IPS-20b (cell line): ENCODE measurements around the gene SCN4B.

Experiments used
- H3K27ac ChIP-seq: one replicate; pipeline ENCODE4 v1.5.1; 2013; ENCODE audit warnings: low read length
- H3K27me3 ChIP-seq: 2 replicates; pipeline ENCODE4 v1.6.1; 2013; ENCODE audit warnings: mild to moderate bottlenecking, low read length, inconsistent platforms; ENCODE audit not compliant: insufficient read depth
- H3K36me3 ChIP-seq: 2 replicates; pipeline ENCODE4 v1.6.1; 2013; ENCODE audit warnings: low read depth, mild to moderate bottlenecking, inconsistent platforms, low read length, moderate library complexity; ENCODE audit not compliant: insufficient read depth
- H3K4me1 ChIP-seq: 2 replicates; pipeline ENCODE4 v1.6.1; 2013; ENCODE audit warnings: mild to moderate bottlenecking, control low read depth, inconsistent platforms, low read length, moderate library complexity; ENCODE audit not compliant: insufficient read depth
- H3K4me3 ChIP-seq: 2 replicates; pipeline ENCODE4 v1.5.1; 2013; ENCODE audit warnings: mild to moderate bottlenecking, low read length, inconsistent platforms
- H3K9ac ChIP-seq: 2 replicates; pipeline ENCODE4 v1.6.1; 2013; ENCODE audit warnings: low read depth, mild to moderate bottlenecking, inconsistent platforms, low read length, moderate library complexity
- H3K9me3 ChIP-seq: 2 replicates; pipeline ENCODE4 v1.6.1; 2013; ENCODE audit warnings: mild to moderate bottlenecking, low read depth, low read length, inconsistent platforms; ENCODE audit not compliant: insufficient read depth

SCN4B gene

DNA sequence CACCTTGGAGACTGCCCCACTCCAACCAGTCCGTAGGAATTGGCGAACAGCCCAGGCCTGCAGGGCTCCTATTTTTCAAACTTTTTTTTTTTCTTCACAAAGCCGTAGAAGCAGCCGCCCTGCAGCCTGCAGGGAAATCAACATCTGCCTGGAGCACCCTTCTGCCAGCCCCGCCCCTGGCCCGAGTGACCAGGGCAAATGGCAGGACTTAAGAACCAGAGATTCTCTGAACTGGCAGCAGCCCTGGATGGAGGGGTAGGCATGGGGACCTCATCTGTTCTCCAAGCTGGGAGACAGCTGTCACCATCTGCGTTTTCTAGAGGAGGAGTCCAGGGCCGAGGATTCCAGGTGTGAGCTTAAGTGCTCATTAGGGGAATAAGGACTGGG is 18.3 kb upstream of the SCN4B start:
- Histone ChIP-seq H3K27ac (no peak overlapping the region), H3K4me3 (peak overlapping the region; percentile 78), H3K9ac (no peak overlapping the region), H3K36me3 (no peaks in the 10 kb centered on the region), H3K9me3 (no peaks in the 10 kb centered on the region), H3K27me3 (peaks cover 99% of the 10 kb centered on the region), H3K4me1 (peaks cover 17% of the 10 kb centered on the region)

DNA sequence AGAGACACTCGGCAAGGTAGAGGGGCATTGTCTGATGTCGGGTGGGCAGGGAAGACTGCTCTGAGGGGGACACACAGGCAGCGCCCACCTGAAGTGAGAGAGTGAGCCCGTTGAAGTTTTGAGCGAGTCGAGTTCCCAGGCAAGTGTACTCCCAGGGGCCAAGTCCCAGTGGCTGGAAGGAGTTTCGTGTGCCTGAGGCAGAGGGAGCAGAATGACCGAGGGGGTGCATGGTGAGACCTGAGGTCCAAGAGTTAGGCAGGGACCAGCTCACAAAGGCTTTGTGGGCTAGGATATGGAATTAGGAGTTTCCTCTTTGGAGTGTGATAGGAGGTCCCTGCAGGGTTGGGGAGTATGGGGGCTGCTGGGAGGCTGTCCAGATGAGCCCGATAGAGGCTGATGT is 17.6 kb upstream of the SCN4B start:
- no peak overlapping the region for H3K4me3 ChIP-seq
- peaks cover 95% of the 10 kb centered on the region for H3K27me3 ChIP-seq
- H3K27ac ChIP-seq, result no peak overlapping the region

DNA sequence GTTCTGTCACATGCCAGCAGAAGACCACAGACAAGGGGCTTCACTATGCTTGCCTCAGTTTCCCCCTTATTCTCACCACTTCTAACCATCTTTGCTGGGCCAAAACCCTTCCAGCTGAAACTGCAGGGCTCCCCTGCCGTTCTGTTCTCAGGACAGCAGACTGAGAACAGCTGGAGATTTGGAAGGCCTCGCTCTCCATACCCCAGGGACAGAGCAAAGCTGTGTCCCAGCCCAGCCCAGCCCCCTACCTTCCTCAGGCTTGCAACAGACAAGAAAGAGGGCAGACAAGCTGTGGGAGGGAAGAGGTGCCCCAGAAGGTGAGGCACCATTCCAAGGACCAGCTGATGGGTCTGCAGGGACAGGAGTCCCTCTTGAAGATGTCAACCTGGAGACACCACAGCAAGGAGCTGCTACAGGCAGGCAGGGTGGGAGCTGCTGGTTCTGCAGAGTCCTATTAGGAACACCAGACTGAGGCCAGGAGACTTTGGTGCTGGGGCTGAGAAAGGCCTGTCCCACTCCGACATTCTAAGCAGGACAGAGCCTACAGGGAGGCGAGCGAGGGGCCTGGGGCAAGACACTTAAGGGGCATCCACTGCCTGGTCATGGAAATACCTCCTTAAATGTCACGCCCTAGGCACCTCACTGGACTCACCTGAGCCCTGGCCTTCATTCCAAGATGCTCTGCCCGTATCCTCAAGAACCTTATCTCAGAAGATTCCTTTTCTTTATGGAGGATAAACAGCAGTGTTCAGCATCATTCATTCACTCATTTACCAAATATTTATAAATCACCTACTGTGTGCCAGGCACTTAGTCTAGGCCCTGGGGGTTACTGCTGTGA is 16.9 kb upstream of the SCN4B start:
- Histone ChIP-seq H3K36me3 (no peaks in the 10 kb centered on the region), H3K27me3 (peaks cover 91% of the 10 kb centered on the region)

More for the DNA sequence above, 17.6 kb upstream of the SCN4B start:
- H3K9ac ChIP-seq, result no peak overlapping the region
- peaks cover 11% of the 10 kb centered on the region for H3K4me1 ChIP-seq
- no peaks in the 10 kb centered on the region for H3K9me3 ChIP-seq
- H3K36me3 ChIP-seq, result no peaks in the 10 kb centered on the region

DNA sequence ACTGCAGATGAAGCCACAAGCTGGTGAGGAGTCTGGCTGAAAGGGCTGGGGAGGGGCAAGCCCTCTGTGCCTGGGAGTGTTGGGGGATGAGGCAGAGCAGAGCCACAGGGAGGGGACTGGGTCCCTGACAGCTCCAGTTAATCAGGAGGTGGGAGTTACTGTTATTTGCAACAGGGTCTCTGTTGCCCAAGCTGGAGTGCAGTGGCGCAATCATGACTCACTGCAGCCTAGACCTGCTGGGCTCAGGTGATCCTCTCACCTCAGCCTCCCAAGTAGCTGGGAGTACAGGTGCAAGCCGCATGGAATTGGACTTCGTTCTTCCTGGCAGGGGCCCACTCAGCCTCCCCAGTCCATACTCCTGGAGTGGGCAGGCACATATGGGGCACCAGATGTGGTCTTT is 16.1 kb upstream of the SCN4B start:
- Histone ChIP-seq H3K4me3 (no peak overlapping the region), H3K4me1 (peaks cover 8% of the 10 kb centered on the region; the same call in 1 of the 2 replicates), H3K36me3 (no peaks in the 10 kb centered on the region), H3K27ac (no peak overlapping the region), H3K9me3 (no peaks in the 10 kb centered on the region), H3K27me3 (peaks cover 91% of the 10 kb centered on the region), H3K9ac (no peak overlapping the region)

More for the DNA sequence above, 16.9 kb upstream of the SCN4B start:
- Histone ChIP-seq H3K9ac (no peak overlapping the region), H3K4me1 (peaks cover 8% of the 10 kb centered on the region; the same call in 1 of the 2 replicates), H3K27ac (no peak overlapping the region), H3K4me3 (no peak overlapping the region), H3K9me3 (no peaks in the 10 kb centered on the region)

DNA sequence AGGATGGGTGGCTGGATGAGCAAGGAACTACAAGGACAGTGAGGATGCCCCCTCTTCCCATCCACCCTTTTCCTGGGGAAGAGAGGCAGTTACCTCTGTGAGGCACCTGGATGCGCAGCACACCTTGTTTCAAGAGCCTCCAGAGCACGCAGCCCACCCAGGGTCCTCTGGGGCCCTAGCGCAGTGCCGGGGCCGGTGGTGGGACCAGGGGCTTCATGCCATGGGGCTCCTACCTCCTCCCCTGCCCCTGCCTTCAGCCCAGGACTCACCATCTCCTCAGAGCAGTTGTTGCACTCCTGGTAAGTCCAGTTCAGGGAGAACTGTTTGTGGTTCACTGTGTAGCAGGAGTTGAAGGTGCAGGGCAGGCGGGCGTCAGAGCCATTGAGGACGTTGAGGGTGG is 15.7 kb upstream of the SCN4B start:
- Histone ChIP-seq H3K9me3 (no peaks in the 10 kb centered on the region), H3K36me3 (no peaks in the 10 kb centered on the region), H3K27ac (no peak overlapping the region), H3K9ac (no peak overlapping the region), H3K4me1 (peaks cover 8% of the 10 kb centered on the region; the same call in 1 of the 2 replicates), H3K27me3 (peaks cover 91% of the 10 kb centered on the region), H3K4me3 (no peak overlapping the region)

DNA sequence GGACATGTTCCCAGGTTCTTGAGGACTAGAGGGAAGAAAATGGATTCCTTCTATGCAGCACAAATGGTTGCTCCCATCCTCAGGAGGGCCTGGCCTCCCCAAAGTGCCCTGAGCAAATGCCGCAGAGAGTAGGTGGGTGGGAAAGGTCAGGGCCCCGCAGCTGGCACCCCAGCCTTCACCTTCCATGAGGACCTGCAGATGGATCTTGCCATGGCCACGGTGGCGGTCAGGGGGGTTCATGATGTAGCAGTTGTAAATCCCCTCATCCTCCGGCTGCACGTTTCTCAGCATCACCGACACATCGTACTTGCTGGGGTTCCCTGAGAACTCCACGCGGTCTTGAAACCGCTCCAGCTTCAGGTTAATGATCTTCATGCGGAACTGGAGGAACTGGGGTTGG is 15.3 kb upstream of the SCN4B start:
- H3K4me1 ChIP-seq, result peaks cover 8% of the 10 kb centered on the region; the same call in 1 of the 2 replicates
- H3K27ac ChIP-seq, result no peak overlapping the region
- H3K36me3 ChIP-seq, result no peaks in the 10 kb centered on the region
- H3K4me3 ChIP-seq, result no peak overlapping the region
- no peak overlapping the region for H3K9ac ChIP-seq
- H3K9me3 ChIP-seq, result no peaks in the 10 kb centered on the region
- H3K27me3 ChIP-seq, result peaks cover 91% of the 10 kb centered on the region

DNA sequence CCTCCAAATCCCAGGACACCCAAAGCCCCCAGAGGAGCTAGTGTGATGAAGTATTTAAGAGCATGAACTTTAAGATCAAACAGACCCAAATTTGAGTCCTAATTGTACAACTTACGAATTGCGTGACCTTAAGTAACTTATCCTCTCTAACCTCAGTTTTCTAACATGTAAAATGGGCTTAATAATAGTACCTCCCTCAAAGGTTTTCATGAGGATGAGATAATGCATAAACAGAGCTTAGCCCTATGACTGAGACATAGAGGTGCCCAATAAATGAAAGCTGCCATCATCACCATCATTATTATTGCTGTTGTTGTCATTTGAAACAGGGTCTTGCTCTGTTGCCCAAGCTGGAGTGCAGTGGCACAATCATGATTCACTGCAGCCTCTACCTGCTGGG is 14.6 kb upstream of the SCN4B start:
- Histone ChIP-seq H3K9me3 (no peaks in the 10 kb centered on the region), H3K4me3 (no peak overlapping the region), H3K27ac (no peak overlapping the region), H3K36me3 (no peaks in the 10 kb centered on the region), H3K27me3 (peaks cover 91% of the 10 kb centered on the region), H3K9ac (no peak overlapping the region), H3K4me1 (peaks cover 8% of the 10 kb centered on the region; the same call in 1 of the 2 replicates)

DNA sequence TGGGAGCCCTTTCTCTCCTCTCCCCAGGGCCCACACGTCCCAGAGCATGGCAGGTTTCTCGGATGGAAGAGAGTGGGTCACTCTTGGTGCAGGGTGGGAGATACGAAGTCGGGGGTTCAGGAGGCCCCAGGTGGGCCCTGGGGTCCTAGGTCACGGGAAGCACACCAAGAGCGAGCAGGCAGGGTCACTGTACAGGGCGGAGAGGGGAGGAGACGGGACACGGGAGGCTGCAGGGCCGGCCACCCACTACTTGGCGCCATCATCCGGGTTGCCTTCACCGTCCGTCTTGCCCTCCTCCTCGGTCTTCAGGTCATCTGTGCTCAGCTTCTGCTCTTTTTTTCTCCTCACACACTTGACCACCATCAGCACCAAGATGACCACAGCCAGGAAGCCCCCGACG is 14.0 kb upstream of the SCN4B start:
- Histone ChIP-seq H3K36me3 (no peaks in the 10 kb centered on the region), H3K27ac (no peak overlapping the region), H3K4me1 (peaks cover 8% of the 10 kb centered on the region; the same call in 1 of the 2 replicates), H3K27me3 (peaks cover 91% of the 10 kb centered on the region), H3K9me3 (no peaks in the 10 kb centered on the region), H3K4me3 (no peak overlapping the region), H3K9ac (no peak overlapping the region)

DNA sequence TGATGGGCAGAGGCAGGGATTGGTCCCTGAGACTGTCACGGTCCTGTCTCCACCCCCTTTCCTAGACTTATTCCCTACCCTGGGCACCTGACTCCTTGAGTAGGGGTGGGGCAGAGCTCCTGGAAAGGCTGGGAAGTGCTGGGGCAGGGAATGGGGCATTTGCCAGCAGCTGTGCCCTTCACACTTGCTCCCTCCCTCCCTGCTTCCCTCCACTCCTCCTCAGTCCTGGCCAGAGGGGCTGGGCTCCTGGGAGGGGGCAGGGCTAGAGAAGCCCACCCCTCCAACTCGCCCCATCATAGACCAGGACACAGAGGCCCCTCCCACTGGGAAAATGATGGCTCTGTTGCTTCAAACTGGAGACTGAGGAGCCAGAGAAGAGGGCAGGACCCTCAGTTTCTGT is 12.3 kb upstream of the SCN4B start:
- Histone ChIP-seq H3K4me3 (no peak overlapping the region), H3K27ac (no peak overlapping the region), H3K36me3 (no peaks in the 10 kb centered on the region), H3K9ac (no peak overlapping the region), H3K27me3 (peaks cover 92% of the 10 kb centered on the region), H3K9me3 (no peaks in the 10 kb centered on the region), H3K4me1 (no peaks in the 10 kb centered on the region; the same call in 1 of the 2 replicates)

DNA sequence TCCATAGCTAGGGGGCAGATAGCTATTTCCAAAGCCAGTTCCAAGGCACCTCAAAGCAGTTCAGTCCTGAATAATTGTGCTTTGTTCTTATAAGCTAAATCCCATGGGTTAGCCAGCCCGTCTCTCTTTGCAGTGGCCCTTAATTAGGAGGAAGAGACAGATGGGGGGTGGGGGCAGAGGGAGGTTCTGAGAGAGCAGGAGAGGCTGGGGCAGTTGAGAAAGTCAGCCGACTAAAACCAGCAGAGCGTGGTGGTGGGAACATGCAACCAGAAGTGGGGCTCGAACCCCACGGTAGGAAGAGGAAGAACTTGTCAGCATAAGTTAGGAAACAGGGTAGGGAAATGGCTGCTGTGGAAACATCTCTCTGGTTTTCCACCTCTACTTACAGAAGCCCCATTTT is 10.9 kb upstream of the SCN4B start:
- H3K4me1 ChIP-seq, result no peaks in the 10 kb centered on the region; the same call in 1 of the 2 replicates
- peaks cover 92% of the 10 kb centered on the region for H3K27me3 ChIP-seq
- H3K36me3 ChIP-seq, result no peaks in the 10 kb centered on the region
- H3K9ac ChIP-seq, result no peak overlapping the region
- no peaks in the 10 kb centered on the region for H3K9me3 ChIP-seq
- H3K4me3 ChIP-seq, result no peak overlapping the region
- H3K27ac ChIP-seq, result no peak overlapping the region

DNA sequence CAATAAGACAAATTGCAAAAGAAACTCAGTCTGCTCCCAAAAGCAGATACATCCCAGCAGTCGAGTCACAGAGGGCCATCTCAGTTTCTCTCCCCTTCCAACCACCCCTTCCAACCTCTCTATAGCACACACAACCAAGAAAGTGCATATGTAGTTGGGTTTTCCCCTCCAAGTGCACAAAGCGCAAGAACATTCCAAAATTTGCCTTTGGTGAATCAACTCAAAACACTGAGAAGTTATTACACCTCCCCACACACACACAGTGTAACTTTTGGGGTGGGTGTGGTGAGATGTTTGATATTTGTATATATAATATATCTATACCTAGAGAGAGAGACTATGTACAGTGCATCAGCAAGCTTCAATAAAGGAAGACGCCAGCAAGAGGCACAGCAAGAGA is 10.2 kb upstream of the SCN4B start:
- H3K27ac ChIP-seq, result no peak overlapping the region
- H3K9ac ChIP-seq, result no peak overlapping the region
- H3K4me3 ChIP-seq, result no peak overlapping the region
- H3K4me1 ChIP-seq, result no peaks in the 10 kb centered on the region; the same call in 1 of the 2 replicates
- H3K9me3 ChIP-seq, result no peaks in the 10 kb centered on the region
- H3K36me3 ChIP-seq, result no peaks in the 10 kb centered on the region
- peaks cover 92% of the 10 kb centered on the region for H3K27me3 ChIP-seq

DNA sequence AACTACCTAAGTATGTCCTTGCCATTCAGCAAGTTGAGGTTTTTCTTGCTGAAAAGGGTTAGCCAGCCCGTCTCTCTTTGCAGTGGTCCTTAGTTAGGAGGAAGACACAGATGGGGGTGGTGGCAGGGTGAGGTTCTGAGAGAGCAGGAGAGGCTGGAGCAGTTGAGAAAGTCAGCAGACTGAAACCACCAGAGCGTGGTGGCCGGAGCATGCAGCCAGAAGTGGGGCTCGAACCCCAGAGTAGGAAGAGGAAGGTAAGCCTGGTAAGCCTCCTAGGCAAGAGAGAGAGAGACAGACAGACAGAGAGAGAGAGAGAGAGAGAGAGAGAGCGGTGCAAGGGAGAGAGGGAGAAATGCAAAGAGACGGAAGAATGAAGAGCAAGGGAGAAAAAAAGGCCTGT is 9.2 kb upstream of the SCN4B start:
- H3K9ac ChIP-seq, result no peak overlapping the region

More for the DNA sequence above, 9.2 kb upstream of the SCN4B start:
- Histone ChIP-seq H3K27me3 (peaks cover 92% of the 10 kb centered on the region), H3K36me3 (no peaks in the 10 kb centered on the region), H3K9me3 (no peaks in the 10 kb centered on the region), H3K4me1 (peaks cover 5% of the 10 kb centered on the region; the same call in 1 of the 2 replicates), H3K27ac (no peak overlapping the region), H3K4me3 (no peak overlapping the region)
